Measurements from ENCODE around the gene IER3IP1.
"Not testable (repeated sequence)": the region's sequence is repeated elsewhere in the genome, so short reads cannot be mapped to it uniquely, and the experiment has no call there.

The IER3IP1 gene

DNA sequence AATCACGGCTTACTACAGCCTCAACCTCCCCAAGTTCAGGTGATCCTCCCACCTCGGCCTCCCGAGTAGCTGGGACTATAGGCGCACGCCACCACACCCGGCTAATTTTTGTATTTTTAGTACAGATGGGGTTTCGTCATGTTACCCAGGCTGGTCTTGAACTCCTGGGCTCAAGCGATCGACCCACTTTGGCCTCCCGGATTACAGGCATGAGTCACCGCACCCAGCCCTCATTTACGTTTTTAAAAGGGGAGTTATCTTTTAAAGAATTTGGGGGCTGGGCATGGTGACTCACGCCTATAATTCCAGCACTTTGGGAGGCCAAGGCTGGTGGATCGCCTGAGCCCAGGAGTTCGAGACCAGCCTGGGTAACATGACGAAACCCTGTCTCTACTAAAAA lies 17.8 kb downstream of the IER3IP1 start:
- not testable (repeated sequence) for DNase-seq (ENCODE audit: low spot score)

DNA sequence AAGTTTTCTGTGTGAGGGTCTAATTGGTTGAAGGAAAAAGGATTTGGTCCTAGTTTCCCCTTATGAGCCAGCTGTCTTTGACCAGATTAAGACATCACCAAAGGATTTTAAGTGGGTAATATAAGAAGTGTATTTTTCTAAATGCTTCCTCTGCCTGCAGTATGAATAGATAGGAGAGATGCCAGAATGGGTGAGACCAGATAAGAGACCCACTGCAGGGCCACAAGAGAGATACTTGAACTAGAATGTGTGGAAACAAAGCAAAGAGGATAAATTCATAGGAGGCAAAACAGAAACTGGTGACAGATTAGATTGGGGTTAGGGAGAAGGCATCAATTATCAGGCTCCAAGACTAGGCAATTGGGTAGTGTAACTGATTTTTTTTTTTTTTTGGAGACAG lies 24.7 kb downstream of the IER3IP1 start:
- DNase-seq (ENCODE audit: low spot score) = no peak

DNA sequence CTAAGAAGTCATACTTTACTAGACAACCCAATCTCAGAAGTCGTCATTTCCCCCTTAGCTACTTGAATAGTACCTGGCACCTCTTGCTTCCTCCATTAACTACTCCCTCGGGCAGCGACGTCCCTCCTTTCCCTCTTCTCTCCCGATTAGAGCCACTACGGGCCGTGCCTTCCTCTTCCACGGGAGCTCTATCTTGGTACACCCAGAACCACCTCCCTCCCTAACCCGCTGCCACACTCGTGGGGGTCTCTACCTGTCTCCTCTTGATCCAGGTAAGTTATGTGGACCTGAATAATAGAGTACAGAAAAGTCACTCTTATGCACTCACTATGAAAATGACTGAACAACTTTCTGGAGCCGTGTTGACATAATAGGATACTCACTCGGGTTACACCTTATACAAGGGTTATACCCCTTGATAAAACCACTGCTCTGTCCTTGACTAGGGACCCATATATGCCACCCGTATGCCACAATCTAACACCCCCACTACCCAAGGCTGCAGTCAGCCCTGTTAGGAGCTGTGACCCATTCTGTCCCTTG lies 25.3 kb downstream of the IER3IP1 start:
- no peak for DNase-seq (ENCODE audit: low spot score)

DNA sequence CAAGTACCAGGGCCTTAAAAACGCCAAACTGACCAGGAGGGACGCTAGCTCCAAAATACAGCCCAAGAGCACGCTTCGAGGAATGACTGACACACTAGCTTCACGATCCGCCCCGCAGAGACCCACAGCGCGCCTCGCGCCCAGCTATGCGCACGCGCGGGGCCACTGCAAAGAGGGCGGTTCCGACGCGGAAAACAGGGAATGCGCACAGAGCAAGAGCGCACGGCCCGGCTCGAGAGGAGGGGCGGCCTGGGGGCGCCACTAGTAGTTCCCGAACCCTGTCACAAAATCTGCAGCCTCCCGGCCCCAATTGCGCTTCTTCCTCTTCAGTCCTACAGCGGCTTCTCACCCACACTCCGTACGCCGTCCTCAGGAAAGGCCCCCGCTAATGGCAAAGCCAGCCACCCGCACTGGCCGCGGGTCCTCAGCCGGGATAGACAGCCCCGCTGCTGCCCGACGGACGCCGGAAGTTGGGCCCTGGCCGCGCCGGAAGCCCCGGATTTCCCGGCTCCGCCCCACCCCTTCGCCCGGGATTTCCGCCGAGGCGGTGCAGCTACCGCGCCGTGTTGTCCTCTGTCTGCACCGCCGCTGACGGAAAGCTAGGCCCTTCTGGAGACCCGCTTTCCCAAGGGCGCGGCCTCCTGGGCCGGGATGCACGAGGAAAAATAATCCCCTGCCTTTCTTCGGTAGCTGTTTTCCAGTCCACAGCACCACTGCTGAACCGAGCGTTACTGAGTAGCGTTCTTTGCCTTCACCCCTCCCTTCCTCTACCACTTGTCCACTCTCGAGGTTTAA lies 25.9 kb downstream of the IER3IP1 start, which contains the start of gene HDHD2:
Gene HDHD2 (minus strand): TSS at position 472 of the 795 bp plus-strand sequence. CDS start 14,061 bp downstream, outside the sequence.
- DNase-seq (ENCODE audit: low spot score) = peak; percentile 74

DNA sequence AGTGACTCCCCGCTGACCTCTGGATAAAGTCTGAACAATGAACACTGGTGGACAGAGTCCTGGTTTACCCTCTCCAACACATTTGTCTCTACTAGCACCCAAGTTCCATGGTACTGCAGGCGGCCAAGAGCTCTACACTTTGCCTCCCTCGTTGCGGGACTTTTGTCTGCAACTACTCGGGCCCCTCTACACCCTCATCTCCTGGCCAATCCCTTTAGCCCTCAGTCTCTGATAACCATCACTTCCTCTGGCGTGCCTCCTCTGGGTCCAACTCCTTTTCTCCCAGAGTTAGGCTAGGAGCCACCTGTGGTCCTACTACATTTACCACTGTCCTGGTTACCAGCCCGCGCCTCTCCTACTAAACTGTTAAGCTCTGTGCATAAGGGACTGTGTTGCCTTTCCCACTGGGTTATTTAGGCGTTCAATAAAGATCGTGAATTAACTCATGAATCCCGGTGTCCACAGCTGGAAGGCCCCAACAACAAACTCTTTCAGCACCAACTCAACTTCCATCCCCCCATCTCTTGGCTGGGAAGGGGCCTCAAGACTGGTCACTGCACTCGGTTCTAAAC lies 26.6 kb downstream of the IER3IP1 start:
- DNase-seq (ENCODE audit: low spot score) = no peak

DNA sequence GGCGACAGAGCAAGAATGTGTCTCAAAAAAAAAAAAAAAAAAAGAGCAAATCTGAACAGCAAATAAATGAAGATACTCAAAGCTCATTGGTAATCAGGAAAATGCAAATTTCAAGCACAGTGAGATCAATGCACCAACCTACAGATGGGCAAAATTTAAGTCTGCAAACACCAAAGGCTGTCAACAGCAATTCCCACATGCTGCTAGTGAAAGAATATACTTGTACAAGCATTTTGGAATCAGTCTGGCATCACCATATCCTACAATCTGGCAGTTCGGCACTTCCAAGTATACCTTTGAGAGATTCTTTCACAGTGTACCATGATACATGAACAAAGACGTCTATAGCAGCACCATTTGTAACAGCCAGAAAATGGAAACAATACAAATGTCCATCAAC lies 30.0 kb downstream of the IER3IP1 start:
- DNase-seq (ENCODE audit: low spot score) = no peak

DNA sequence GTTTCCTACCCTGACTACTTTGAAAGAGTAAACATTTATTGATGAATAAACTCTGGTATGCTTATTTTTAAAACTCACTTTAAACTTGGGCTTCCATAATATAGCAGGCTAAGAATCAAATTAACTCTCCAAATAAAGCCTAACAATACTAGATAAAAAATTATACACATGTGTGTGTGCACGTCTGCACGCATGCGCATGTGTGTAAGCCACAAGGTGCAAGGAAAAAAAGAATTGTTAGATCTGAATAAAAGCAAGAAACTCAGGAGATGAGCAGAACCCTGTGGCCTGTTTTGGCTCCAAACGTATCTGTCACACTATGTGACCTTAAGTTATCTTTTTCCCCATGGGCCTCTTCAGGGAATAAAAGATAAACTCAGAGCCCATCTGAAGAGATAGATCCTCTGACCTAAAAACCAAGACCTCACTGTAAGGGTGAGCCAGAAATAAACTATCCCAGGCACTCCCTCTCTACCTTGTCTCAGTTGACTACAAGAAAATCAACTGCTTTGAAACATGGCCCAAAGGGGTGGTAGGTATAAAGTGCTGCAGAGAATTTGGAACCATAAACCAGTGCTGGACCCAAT lies 32.2 kb downstream of the IER3IP1 start:
- no peak for DNase-seq (ENCODE audit: low spot score)

DNA sequence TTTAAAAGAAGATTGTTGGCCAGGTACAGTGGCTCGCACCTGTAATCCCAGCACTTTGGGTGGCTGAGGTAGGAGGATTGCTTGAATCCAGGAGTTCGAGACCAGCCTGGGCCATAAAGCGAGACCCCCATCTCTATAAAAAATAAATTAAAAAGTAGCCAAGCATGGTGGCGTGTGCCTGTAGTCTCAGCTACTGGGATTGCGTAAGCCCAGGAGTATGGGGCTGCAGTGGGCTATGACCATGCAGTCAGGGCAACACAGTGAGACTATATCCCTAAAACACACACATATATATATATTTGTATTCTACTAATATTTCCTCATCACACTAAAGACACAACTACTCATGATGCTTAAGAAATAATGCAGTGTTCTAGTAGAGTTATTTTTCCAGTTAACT lies 33.0 kb downstream of the IER3IP1 start:
- DNase-seq (ENCODE audit: low spot score) = no peak

DNA sequence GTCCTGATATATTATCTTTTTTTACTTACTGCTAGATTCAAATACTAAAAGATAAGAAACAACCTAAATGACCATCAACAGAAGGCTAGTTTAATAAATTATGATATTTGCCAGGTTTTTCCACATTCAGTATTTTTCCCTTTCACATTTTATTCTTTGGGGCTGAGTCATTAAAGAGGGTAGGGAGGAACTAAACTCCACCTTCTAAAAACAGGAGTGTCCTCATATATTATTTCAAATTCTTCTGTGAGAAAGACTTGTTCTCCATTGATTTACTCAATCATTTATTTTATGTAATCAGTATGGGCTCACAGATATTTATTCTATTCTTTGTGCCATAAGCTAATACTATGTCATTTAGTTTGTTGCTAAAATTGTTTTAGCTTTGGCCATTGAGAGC lies 34.9 kb downstream of the IER3IP1 start:
- DNase-seq (ENCODE audit: low spot score) = no peak

DNA sequence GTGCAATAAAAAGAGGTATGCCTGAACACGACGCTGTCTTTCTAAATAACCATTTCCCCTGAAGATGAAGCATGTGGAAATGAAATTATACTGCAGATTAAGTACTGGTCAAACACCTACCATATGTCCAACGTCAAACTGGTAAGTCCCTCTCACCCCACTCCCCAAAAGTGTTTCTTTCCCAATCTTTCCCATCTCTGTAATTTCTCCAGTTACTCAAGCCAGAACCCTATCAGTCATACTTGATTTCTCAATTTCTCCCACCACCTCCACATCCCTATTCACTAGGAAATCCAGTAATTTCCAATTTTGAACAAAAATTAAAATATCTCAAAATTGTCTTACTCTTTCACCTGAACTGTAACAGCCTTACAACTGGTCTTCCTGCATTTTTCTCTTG lies 55.0 kb downstream of the IER3IP1 start:
- no peak for DNase-seq (ENCODE audit: low spot score)

DNA sequence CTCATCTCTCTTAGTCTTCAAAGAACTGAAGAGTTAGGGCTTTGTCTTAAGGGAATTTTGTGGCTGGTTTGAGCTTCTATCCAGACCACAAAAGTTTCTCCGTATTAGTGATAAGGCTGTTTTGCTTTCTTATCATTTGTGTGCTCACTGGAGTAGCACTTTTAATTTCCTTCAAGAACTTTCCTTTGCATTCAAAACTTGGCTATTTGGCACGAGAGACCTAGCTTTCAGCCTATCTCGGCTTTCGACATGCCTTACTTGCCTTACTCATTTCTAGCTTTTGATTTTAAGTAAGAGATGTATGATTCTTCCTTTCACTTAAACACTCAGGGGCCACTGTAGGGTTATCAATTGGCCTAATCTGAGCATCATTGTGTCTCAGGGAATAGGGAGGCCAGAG lies 55.7 kb downstream of the IER3IP1 start:
- DNase-seq (ENCODE audit: low spot score) = no peak

DNA sequence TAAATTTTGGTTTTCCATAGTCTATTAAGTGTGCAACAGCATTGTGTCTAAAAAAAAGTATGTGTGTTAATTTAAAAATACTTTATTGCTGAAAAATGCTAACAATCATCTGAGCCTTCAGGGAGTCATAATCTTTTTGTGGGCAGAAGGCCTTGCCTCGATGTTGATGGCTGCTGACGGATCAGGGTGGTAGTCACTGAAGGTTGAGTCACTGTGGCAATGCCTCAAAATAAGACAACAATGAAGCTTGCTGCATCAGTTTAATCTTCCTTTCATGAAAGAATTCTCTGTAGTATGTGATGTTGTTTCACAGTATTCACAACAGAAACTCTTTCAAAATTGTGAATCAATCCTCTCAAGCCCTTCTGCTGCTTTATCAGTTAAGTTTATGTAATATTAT lies 57.2 kb downstream of the IER3IP1 start:
- DNase-seq (ENCODE audit: low spot score) = no peak

DNA sequence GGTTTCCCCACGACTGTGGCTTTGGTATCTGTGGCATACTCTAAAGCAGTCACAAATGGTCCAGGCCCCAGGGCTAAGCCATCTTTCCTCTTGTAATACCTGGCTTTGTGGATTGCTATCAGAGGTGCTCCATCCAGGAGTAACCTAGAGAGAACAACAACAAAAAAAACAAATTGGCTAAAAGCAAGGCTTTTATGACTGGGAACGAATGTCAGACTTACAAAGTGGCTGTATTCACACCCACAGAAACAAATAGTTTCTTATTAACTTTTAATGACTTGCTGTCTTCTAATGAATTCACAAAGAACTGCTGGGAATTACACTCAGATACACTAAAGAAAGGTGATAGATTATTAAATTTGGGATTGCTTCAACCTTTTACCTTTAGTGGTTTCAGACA lies 61.0 kb downstream of the IER3IP1 start:
- no peak for DNase-seq (ENCODE audit: low spot score)

DNA sequence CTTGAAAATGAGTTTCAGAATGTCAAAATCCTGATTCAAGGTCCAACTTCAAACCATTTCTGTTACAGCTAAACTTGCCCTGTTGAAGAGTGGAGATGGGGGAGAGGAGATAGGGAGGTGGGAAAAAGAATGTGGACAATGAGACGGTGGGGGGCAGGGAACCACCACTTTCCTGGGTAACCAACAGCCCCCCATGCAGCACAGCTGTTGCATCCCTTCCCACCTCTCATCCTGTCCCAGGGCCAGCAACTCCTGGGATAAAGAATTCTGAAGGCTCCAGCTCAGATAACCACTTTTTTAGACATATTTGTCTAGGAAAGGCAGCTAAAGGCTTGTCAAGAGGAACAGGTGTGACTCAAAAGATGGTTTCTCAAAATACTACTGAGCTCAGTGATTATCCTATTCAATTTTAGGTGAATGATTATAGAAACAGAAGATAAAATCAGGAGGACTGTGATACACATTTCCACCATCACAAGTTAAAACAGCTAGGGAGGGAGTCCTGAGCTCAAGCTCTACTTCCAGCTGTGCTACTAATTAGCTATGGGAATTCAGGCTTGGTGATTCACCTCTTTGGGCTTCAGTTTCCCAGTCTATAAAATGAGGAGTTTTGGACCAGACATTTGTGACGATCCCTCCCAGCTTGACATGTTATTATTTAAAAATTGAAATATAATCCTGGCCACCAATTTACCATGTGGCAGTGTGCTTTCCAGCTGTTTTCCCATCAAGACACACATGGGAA lies 62.2 kb downstream of the IER3IP1 start:
- DNase-seq (ENCODE audit: low spot score) = no peak

DNA sequence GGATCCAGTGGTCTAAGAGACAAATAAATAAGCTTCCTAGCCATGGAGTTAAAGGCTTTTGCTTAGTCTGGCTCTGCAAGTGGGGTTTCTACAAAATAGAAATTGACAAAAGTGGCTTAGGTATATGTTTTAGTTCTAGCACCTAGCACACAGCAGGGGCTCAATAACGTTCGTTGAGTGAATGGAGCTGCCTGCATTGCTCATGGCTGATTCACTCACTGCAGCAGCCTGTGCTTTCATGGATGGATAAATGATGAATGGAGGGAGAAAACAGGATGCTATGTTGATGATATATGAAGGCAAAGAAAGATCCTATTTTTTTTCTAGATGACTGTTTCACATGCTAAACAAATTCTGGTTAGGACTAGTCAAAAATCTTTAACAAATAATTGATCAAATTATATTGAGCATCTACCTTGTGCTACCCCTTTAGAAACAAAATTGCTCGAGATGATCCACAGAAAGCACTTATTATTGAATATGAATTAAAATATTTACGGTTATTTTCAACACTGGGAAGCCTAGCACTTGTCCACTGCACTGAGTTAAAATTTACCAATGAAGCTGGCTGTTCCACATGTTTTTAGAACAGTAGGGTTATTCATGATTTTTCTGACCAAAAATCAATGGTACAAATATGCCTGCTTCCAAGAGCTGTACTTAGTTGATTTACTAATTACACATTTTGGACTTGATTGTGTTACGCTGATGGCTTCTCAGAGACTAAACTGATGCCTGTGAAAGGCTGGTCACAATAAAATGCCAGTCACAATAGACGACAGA lies 65.5 kb downstream of the IER3IP1 start:
- DNase-seq (ENCODE audit: low spot score) = no peak

DNA sequence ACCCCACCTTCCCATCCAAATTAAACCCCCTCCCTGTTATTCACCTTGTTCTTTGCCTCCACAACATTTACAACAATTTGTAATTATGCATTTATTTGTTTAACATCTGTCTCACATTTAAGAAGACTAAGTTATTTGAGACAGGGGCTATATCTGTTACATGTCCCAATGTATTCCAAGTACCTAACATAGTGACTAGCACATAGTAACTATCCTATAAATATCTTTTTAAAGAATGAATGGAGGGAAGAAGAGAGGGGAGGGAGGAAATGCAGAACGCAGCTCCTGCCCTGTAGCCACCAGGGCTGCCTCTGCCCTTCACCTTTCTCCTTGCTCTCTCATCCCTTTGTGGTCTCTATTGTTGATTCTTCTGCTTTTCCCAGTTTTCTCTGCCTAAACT lies 66.4 kb downstream of the IER3IP1 start:
- DNase-seq (ENCODE audit: low spot score) = no peak

DNA sequence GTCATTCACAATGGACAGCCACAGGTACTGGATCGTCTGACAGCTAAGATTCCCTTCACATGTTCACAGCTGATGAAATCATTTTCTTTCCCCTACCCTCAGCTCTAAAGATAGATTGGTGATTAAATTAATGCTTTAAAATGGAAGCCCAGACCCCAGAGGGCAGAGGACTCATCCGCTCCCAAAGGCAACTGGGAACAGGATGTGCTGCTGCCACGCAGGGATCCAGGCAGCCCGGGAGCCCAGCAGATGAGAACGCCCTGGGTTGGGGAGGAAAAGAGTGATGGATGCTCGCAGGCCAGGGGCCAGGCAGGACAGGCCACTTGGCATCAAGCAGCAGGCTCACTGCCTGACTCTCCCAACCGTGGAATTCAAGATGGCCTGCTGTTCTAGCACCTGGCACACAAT lies 67.2 kb downstream of the IER3IP1 start:
- DNase-seq (ENCODE audit: low spot score) = no peak

DNA sequence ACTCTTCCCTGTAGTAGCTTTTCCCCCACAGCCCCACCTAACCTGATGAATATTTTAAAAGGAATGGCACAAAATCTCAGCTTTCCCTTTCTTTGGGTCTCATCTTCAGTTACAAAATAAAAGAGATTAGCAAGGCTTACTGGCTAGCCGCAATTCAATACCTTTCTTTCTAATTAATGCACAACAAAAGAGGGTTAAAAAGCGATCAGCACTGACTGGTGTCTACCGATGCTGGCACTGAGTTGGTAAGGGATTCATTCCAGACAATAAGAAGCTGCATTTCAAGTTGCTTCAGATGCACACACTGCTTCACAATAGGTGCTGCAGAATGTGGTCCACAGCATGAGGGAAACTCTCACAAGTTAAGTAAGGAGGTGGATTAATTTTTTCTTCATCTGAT lies 67.8 kb downstream of the IER3IP1 start:
- DNase-seq (ENCODE audit: low spot score) = no peak
